AG10803 (cell line): ENCODE measurements around the gene LRFN3.

Source experiments
- DNase-seq: peaks from one replicate; pipeline ENCODE4 v3.0.0; 2010; ENCODE audit warnings: low read depth
- H3K4me3 ChIP-seq: 2 replicates; pipeline ENCODE4 v1.5.1; 2011; ENCODE audit warnings: mild to moderate bottlenecking, low read length, control low read depth
- CTCF ChIP-seq: conservative IDR thresholded peaks from 2 replicates; pipeline ENCODE4 v1.5.1; 2011; ENCODE audit warnings: mild to moderate bottlenecking, low read length, control low read depth, inconsistent platforms

The LRFN3 gene

GRCh38 chr19:35940839-35941238, 4.7 kb downstream of the LRFN3 start:
- DNase-seq = no peak
- no peak for TF ChIP-seq CTCF
- no peak overlapping the region for H3K4me3 ChIP-seq

- DNase-seq = no peak
- no peak for TF ChIP-seq CTCF
- no peak overlapping the region for H3K4me3 ChIP-seq
These were observed 6.1 kb downstream of the LRFN3 start for GRCh38 chr19:35942235-35942634.

GRCh38 chr19:35943321-35944301, 7.4 kb downstream of the LRFN3 start:
- H3K4me3 ChIP-seq = no peak overlapping the region
- TF ChIP-seq CTCF = no peak
- DNase-seq = no peak

GRCh38 chr19:35944556-35944955, 8.4 kb downstream of the LRFN3 start:
- TF ChIP-seq CTCF = no peak
- no peak overlapping the region for H3K4me3 ChIP-seq
- no peak for DNase-seq

- no peak for TF ChIP-seq CTCF
- no peak overlapping the region for H3K4me3 ChIP-seq
These were observed 9.1 kb downstream of the LRFN3 start for GRCh38 chr19:35945121-35945790.

GRCh38 chr19:35946203-35946602, 10.0 kb downstream of the LRFN3 start:
- no peak for DNase-seq
- H3K4me3 ChIP-seq = no peak overlapping the region
- TF ChIP-seq CTCF = no peak

More at GRCh38 chr19:35945121-35945790, 9.1 kb downstream of the LRFN3 start:
- no peak for DNase-seq
